HepG2 (cell line): ENCODE data around the gene ITIH1. TPM values are rescaled to one million over a fixed set of nuclear protein-coding genes. Genes with fewer than 3 reads are reported as not detected.

Experiments used
- ATAC-seq: fragments of 200-7000 bp; cut with Tn5 transposase; 3 replicates; pipeline ENCODE4 v1.9.1; 2020; ENCODE audit warnings: mild to moderate bottlenecking, moderate library complexity
- BruUV-seq: library from RNA; stranded (reverse); fragments of 400-500 nt; replicated peaks from 2 replicates; lab custom pipeline; 2021; lab: Mats Ljungman, UMichigan
- CTCF ChIA-PET: fragments of 300-600 bp; formaldehyde crosslinking; extraction: SDS; loops from one replicate; lab custom pipeline; 2021; ENCODE audit warnings: low total read pairs, inconsistent platforms, low intra/inter-chr PET ratio; lab: Yijun Ruan, JAX
- POLR2A ChIA-PET: fragments of 350-600 bp; sonication (Branson Sonifier 250); formaldehyde crosslinking; loops from one replicate; lab custom pipeline; 2020; ENCODE audit warnings: antibody characterized with exemption, inconsistent platforms; lab: Yijun Ruan, JAX
- DNase-seq: peaks from one replicate; pipeline ENCODE4 v3.0.0-alpha.2; 2015; ENCODE audit warnings: low spot score
- FAIRE-seq: peaks from 3 replicates; lab custom pipeline; 2011; peaks lifted over from hg19 to GRCh38; lab: Jason Lieb, UNC
- H2AFZ ChIP-seq: one replicate; pipeline ENCODE4 v1.6.1; 2011; ENCODE audit warnings: low read length, inconsistent platforms
- H3K27ac ChIP-seq: fragments of 300-600 bp; 3 replicates; pipeline ENCODE4 v1.8.0; 2011; ENCODE audit warnings: mixed run types, mild to moderate bottlenecking, mixed read lengths, low read length, inconsistent platforms; ENCODE audit not compliant: insufficient read depth; ENCODE audit errors: extremely low read length
- H3K27me3 ChIP-seq, 2 experiments: fragments of 200-600 bp in 1 of 2; 2 replicates in 1 of 2; 3 replicates in 1 of 2; pipeline versions ENCODE4 v1.6.0 to v1.8.0; 2011; ENCODE audit warnings: low read length in 2 of 2, mild to moderate bottlenecking in 2 of 2, moderate library complexity in 2 of 2, inconsistent platforms in 1 of 2; ENCODE audit not compliant: insufficient read depth in 2 of 2, control insufficient read depth in 1 of 2
- H3K36me3 ChIP-seq, 2 experiments: fragments of 200-600 bp in 1 of 2; replicated peaks in 1 of 2; 2 replicates in 1 of 2; 3 replicates in 1 of 2; pipeline versions ENCODE4 v1.5.1 to v1.8.0; 2011; ENCODE audit warnings: low read length in 2 of 2, inconsistent platforms in 1 of 2; ENCODE audit not compliant: insufficient read depth in 2 of 2, control insufficient read depth in 1 of 2
- H3K4me1 ChIP-seq: 2 replicates; pipeline ENCODE4 v1.5.1; 2012; ENCODE audit warnings: low read length, inconsistent platforms; ENCODE audit not compliant: insufficient read depth
- H3K4me2 ChIP-seq: 2 replicates; pipeline ENCODE4 v1.6.0; 2011; ENCODE audit warnings: low read depth, low read length, inconsistent platforms
- H3K4me3 ChIP-seq, 3 experiments: fragments of 200-600 bp in 1 of 3; sonication (generic), shearing (Covaris generic) in 1 of 3; replicated peaks in 1 of 3; 2 replicates each; pipeline ENCODE4 v1.5.1; 2011 to 2016; ENCODE audit warnings: low read length in 3 of 3, inconsistent platforms in 2 of 3, low read depth in 2 of 3, mild to moderate bottlenecking in 2 of 3, control low read depth in 1 of 3, mixed read lengths in 1 of 3; ENCODE audit not compliant: insufficient read depth in 1 of 3
- H3K79me2 ChIP-seq: one replicate; pipeline ENCODE4 v1.6.1; 2011; ENCODE audit warnings: low read length, inconsistent platforms; ENCODE audit not compliant: insufficient read depth
- H3K9ac ChIP-seq: 2 replicates; pipeline ENCODE4 v1.6.0; 2011; ENCODE audit warnings: mild to moderate bottlenecking, low read depth, low read length, inconsistent platforms; ENCODE audit not compliant: insufficient read depth
- H3K9me3 ChIP-seq: 2 replicates; pipeline ENCODE4 v1.5.1; 2012; ENCODE audit warnings: mild to moderate bottlenecking, low read length
- H4K20me1 ChIP-seq: 2 replicates; pipeline ENCODE4 v1.6.0; 2011; ENCODE audit warnings: inconsistent platforms, mild to moderate bottlenecking, low read length, moderate library complexity; ENCODE audit not compliant: insufficient read depth
- ARHGAP35 ChIP-seq: sonication (generic); formaldehyde crosslinking; IDR thresholded peaks from 2 replicates; pipeline ENCODE4 v1.9.0; 2022; ENCODE audit warnings: mild to moderate bottlenecking, inconsistent platforms, moderate library complexity, missing genetic modification reagents, borderline replicate concordance
- EEA1 ChIP-seq: sonication (generic); formaldehyde crosslinking; IDR thresholded peaks from 2 replicates; pipeline ENCODE4 v1.5.1; 2020; ENCODE audit warnings: mild to moderate bottlenecking, missing genetic modification reagents, borderline replicate concordance
- JARID2 ChIP-seq: sonication (generic); formaldehyde crosslinking; IDR thresholded peaks from 2 replicates; pipeline ENCODE4 v1.8.1; 2023; ENCODE audit warnings: missing genetic modification reagents, inconsistent platforms; ENCODE audit not compliant: insufficient replicate concordance
- KAT7 ChIP-seq: IDR thresholded peaks from 2 replicates; pipeline ENCODE4 v1.6.1; 2018; ENCODE audit warnings: borderline replicate concordance, missing compliant biosample characterization
- KDM5A ChIP-seq: fragments of 200-600 bp; sonication (generic); IDR thresholded peaks from 2 replicates; pipeline ENCODE4 v1.7.0; 2018; ENCODE audit warnings: antibody characterized with exemption, mild to moderate bottlenecking, low read length, borderline replicate concordance
- KLF13 ChIP-seq: sonication (generic); formaldehyde crosslinking; IDR thresholded peaks from 2 replicates; pipeline ENCODE4 v1.4.0; 2020; ENCODE audit warnings: mild to moderate bottlenecking, missing genetic modification reagents
- MTA3 ChIP-seq: sonication (generic); formaldehyde crosslinking; IDR thresholded peaks from 2 replicates; pipeline ENCODE4 v1.4.0; 2020; ENCODE audit warnings: missing genetic modification reagents
- NCOA2 ChIP-seq: sonication (generic); formaldehyde crosslinking; IDR thresholded peaks from 2 replicates; pipeline ENCODE4 v1.8.0; 2022; ENCODE audit warnings: inconsistent platforms
- PHF20 ChIP-seq: sonication (generic); formaldehyde crosslinking; IDR thresholded peaks from 2 replicates; pipeline ENCODE4 v1.5.0; 2020; ENCODE audit warnings: mild to moderate bottlenecking, missing genetic modification reagents
- RAD21 ChIP-seq: fragments of 450-650 bp; formaldehyde crosslinking; IDR thresholded peaks from 2 replicates; pipeline ENCODE4 v1.5.0; 2020; ENCODE audit warnings: mild to moderate bottlenecking
- RBM39 ChIP-seq: fragments of 200-400 bp; formaldehyde crosslinking; IDR thresholded peaks from one replicate; pipeline ENCODE4 v1.6.1; 2018; ENCODE audit warnings: antibody characterized with exemption, mild to moderate bottlenecking, low read depth, low read length; ENCODE audit not compliant: poor library complexity, severe bottlenecking
- SAFB2 ChIP-seq: sonication (generic); formaldehyde crosslinking; IDR thresholded peaks from 2 replicates; pipeline ENCODE4 v1.5.1; 2020; ENCODE audit warnings: missing genetic modification reagents, low read depth, mild to moderate bottlenecking, borderline replicate concordance
- SIN3A ChIP-seq: IDR thresholded peaks from 2 replicates; pipeline ENCODE4 v1.6.1; 2011; ENCODE audit warnings: low read depth, mild to moderate bottlenecking, control low read depth, low read length, borderline replicate concordance
- SOX13 ChIP-seq, 3 experiments: fragments of 450-650 bp in 1 of 3; sonication (generic) in 1 of 3; formaldehyde crosslinking in 1 of 3; IDR thresholded peaks in 2 of 3; conservative IDR thresholded peaks in 1 of 3; 2 replicates each; pipeline versions ENCODE4 v1.5.0 to v1.6.1; 2016 to 2020; ENCODE audit warnings: antibody characterized with exemption in 1 of 3, mild to moderate bottlenecking in 1 of 3, missing compliant biosample characterization in 1 of 3, missing genetic modification reagents in 1 of 3, moderate library complexity in 1 of 3
- ZC3H13 ChIP-seq: sonication (generic); formaldehyde crosslinking; IDR thresholded peaks from 2 replicates; pipeline ENCODE4 v1.8.1; 2023; ENCODE audit warnings: mild to moderate bottlenecking, missing genetic modification reagents, moderate library complexity
- ZNF431 ChIP-seq: sonication (generic); formaldehyde crosslinking; IDR thresholded peaks from 2 replicates; pipeline ENCODE4 v1.9.0; 2022; ENCODE audit warnings: missing genetic modification reagents, low read depth, mild to moderate bottlenecking, borderline replicate concordance
- ZNF605 ChIP-seq: sonication (generic); formaldehyde crosslinking; IDR thresholded peaks from 2 replicates; pipeline ENCODE4 v1.8.0; 2022; ENCODE audit warnings: mild to moderate bottlenecking, missing genetic modification reagents
- ZNF710 ChIP-seq: sonication (generic); formaldehyde crosslinking; IDR thresholded peaks from 2 replicates; pipeline ENCODE4 v1.5.0; 2020; ENCODE audit warnings: mild to moderate bottlenecking, missing genetic modification reagents, borderline replicate concordance
- ZNF780A ChIP-seq: sonication (generic); formaldehyde crosslinking; IDR thresholded peaks from 2 replicates; pipeline ENCODE4 v1.8.0; 2022; ENCODE audit warnings: mild to moderate bottlenecking, missing genetic modification reagents, moderate library complexity
- ZNF792 ChIP-seq: IDR thresholded peaks from 2 replicates; pipeline ENCODE4 v1.6.1; 2016
- ZSCAN22 ChIP-seq: sonication (generic); formaldehyde crosslinking; IDR thresholded peaks from 2 replicates; pipeline ENCODE4 v1.4.0; 2020; ENCODE audit warnings: mild to moderate bottlenecking, missing genetic modification reagents
- WGBS: methylation state at CpG from one replicate; pipeline ENCODE4 v1.1.6; 2017; ENCODE audit warnings: low lambda C conversion rate; 5-methylcytosine and 5-hydroxymethylcytosine counted together
- in situ Hi-C: cut with HindIII; loops from 2 replicates; pipeline ENCODE4 v1.10.0; 2017; ENCODE audit warnings: low pct_unique_long_range_greater_than_20kb; ENCODE audit not compliant: extremely low pct_ligation_motif_present
- intact Hi-C: fragments of 100-400 bp; cut with micrococcal nuclease; formaldehyde crosslinking; loops from one replicate; pipeline ENCODE4 v1.10.0; 2022; ENCODE audit not compliant: unreplicated experiment
- polyA plus RNA-seq, 8 experiments: library from polyadenylated mRNA; depleted of rRNA in 3 of 8; stranded (reverse) in 7 of 8; unstranded in 1 of 8; fragments of >200 nt; fragmentation: Illumina TruSeq in 4 of 8; extraction: Trizol in 4 of 8; gene quantifications; 2 replicates each; pipeline versions ENCODE4 v1.2.1 to v1.2.3, GENCODE V29; 2011 to 2016; ENCODE audit warnings: low read depth in 4 of 8, missing spikeins in 1 of 8, mixed read lengths in 1 of 8; ENCODE audit not compliant: insufficient read depth in 1 of 8
- total RNA-seq, 5 experiments: library from RNA; depleted of rRNA; stranded (reverse); fragments of >200 nt; fragmentation: Illumina TruSeq; extraction: Trizol; gene quantifications; 2 replicates each; pipeline ENCODE4 v1.2.3, GENCODE V29; 2016; ENCODE audit warnings: low read depth in 1 of 5

The ITIH1 gene
- total and polyA plus RNA-seq, 2 of the 13 experiments (the other 11 are each of a cell fraction or from before 2014, with no cell fraction given): 12.3 to 19.6 TPM

DNA sequence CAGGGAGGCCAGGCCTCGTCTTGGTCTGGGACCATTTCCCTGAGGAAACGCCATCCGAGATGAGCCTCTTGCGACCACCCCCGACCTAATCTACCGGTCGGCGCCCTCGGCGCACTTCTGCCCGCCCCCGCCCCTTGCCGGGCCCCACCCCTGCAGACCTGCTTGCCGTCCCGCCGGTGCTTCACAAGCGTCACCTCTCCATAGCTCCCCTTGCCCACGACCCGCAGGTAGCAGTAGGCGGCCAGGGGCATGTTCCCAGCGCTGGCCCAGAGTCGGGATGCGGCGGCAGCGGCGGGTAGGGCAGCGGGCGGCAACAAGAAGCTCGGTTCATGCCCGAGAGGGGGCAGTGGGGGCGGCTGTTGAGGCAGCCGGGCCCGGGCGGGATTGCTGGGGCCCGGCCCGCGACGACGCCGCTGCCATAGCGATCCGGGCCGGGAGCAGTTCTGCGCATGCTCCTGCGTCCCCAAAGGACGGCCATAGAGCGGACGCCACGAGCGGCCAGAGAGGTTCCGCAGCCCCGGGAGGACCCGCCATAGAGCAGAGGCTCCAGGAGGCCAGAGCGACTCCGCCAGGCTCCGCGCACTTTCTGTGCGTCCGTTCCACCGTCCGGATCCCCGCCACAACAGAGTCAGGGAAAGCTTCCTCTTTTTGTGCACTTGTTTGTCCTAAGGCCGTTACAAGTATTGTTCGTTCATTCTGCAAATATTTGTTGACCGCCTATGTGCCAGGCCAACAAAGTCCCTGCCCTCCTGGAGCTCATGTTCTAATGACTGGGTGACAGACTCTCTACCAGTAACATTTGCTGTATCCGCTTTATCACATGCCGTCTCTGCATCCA is 6.7 kb upstream of the ITIH1 start, which contains the start of gene NEK4:
TSS of gene NEK4 (minus strand) at position 445 of the 838 bp plus-strand sequence. CDS start at position 251, 194 bp downstream.
- BruUV-seq: no TSS peak
- no peak for FAIRE-seq
- 1% methylated on average over 33 of the region's 67 CpGs for WGBS
- peak; percentile 49 for TF ChIP-seq RBM39
- TF ChIP-seq ZSCAN22 (CRISPR knock-in tag): no peak
- no peak; the same call in 1 of the 2 replicates for TF ChIP-seq SOX13 (IDR thresholded peaks at IDR 0.05)
- TF ChIP-seq SOX13 (CRISPR knock-in tag; conservative IDR thresholded peaks at IDR 0.05 in 1 of 2, IDR thresholded peaks at IDR 0.05 in 1 of 2): peak in 1 of 2 experiments; percentile 83; a peak in 2 of 4 replicates
- no peak for TF ChIP-seq KLF13
- TF ChIP-seq ZNF605 (CRISPR knock-in tag): 0 out of 2 replicates have a peak, but pooled peaks have one; percentile 24
- TF ChIP-seq SIN3A: peak; percentile 42; the same call in 1 of the 2 replicates
- TF ChIP-seq KAT7: peak; percentile 35; the same call in 1 of the 2 replicates
- TF ChIP-seq JARID2: peak; percentile 48
- TF ChIP-seq KDM5A: peak; percentile 60
- TF ChIP-seq ZNF780A (CRISPR knock-in tag): no peak
- TF ChIP-seq ZNF710 (CRISPR knock-in tag): peak; percentile 94; the same call in 1 of the 2 replicates
- 0 out of 2 replicates have a peak, but pooled peaks have one; percentile 31 for TF ChIP-seq ARHGAP35
- peak; percentile 54; the same call in 1 of the 2 replicates for TF ChIP-seq SAFB2
- peak; percentile 60; the same call in 1 of the 2 replicates for TF ChIP-seq ZNF792 (CRISPR knock-in tag)
- TF ChIP-seq EEA1 (CRISPR knock-in tag): no peak
- peak; percentile 83 for TF ChIP-seq RAD21 (CRISPR knock-in tag)
- TF ChIP-seq ZC3H13 (CRISPR knock-in tag): peak; percentile 32; the same call in 1 of the 2 replicates
- peak; percentile 90 for TF ChIP-seq PHF20
- peak; percentile 70; the same call in 1 of the 2 replicates for TF ChIP-seq ZNF431 (CRISPR knock-in tag)
- no peak for TF ChIP-seq MTA3 (CRISPR knock-in tag)
- peak; percentile 25; the same call in 1 of the 2 replicates for TF ChIP-seq NCOA2 (CRISPR knock-in tag)

More for the DNA sequence above, 6.7 kb upstream of the ITIH1 start, which contains the start of gene NEK4:
- ATAC-seq (peak; percentile 91), DNase-seq (peak; percentile 85)
- Histone ChIP-seq H3K36me3 (peaks cover 6 to 18% of the 10 kb centered on the region in 2 experiments; a peak in 4 of 5 replicates), H3K4me1 (peaks cover 60% of the 10 kb centered on the region), H3K4me2 (peak within 1 kb of the TSS; percentile 94), H3K9me3 (no peaks in the 10 kb centered on the region), H3K9ac (peak within 1 kb of the TSS; percentile 79), H3K27me3 (no peaks in the 10 kb centered on the region), H3K79me2 (peaks cover 17% of the 10 kb centered on the region), H4K20me1 (no peaks in the 10 kb centered on the region), H2AFZ (peak within 1 kb of the TSS; percentile 82), H3K27ac (peak within 1 kb of the TSS; percentile 80), H3K4me3 (peak within 1 kb of the TSS; percentile 52 to 89 (median 72))
- POLR2A ChIA-PET: interaction anchor here (0.7 to 18.4 kb wide), 13 partner anchors 9 to 126 kb away, joined by 3 to 466 read pairs (median 4); partner anchors contain the start of genes GLT8D1, ITIH3, SPCS1 and STIMATE
- intact Hi-C loops (loop anchor here (2.0 to 10.0 kb wide), 2 partner anchors 16 to 54 kb away; no protein-coding TSS in a partner anchor), in situ Hi-C loops (no loop called here)
- CTCF ChIA-PET: no interaction called here
